Uterus (tissue), 2 donors: ENCODE results near the gene CNN2.

Experiments
- CTCF ChIP-seq, 4 experiments: fragments of 200-600 bp in 2 of 4; fragments of 450-650 bp in 2 of 4; sonication (generic) in 2 of 4; IDR thresholded peaks; one replicate each; pipeline ENCODE4 v1.5.1; 2016 to 2019; ENCODE audit warnings: antibody characterized with exemption in 4 of 4, mild to moderate bottlenecking in 2 of 4, moderate library complexity in 1 of 4
- POLR2A ChIP-seq, 2 donors: fragments of 450-650 bp; IDR thresholded peaks; one replicate each; pipeline ENCODE4 v1.6.1; 2016; ENCODE audit warnings: antibody characterized with exemption in 2 of 2, mild to moderate bottlenecking in 1 of 2, moderate library complexity in 1 of 2

GRCh38 chr19:1006711-1007398 is 19.6 kb upstream of the CNN2 start:
- TF ChIP-seq POLR2A (IDR thresholded peaks at IDR 0.05): no peak
- no peak for TF ChIP-seq CTCF (IDR thresholded peaks at IDR 0.05)
